HEK293T (cell line): ENCODE results near the gene FILIP1L.

ENCODE experiments used
- ARNT ChIP-seq: fragments of 450-650 bp; IDR thresholded peaks from 2 replicates; pipeline ENCODE4 v1.6.1; 2017; ENCODE audit warnings: mild to moderate bottlenecking
- BHLHE40 ChIP-seq: fragments of 450-650 bp; IDR thresholded peaks from 2 replicates; pipeline ENCODE4 v1.6.1; 2016; ENCODE audit warnings: mild to moderate bottlenecking, moderate library complexity, borderline replicate concordance
- ELF4 ChIP-seq: fragments of 450-650 bp; IDR thresholded peaks from 2 replicates; pipeline ENCODE4 v1.6.1; 2017; ENCODE audit warnings: antibody characterized with exemption
- FOXA1 ChIP-seq: fragments of 450-650 bp; IDR thresholded peaks from 2 replicates; pipeline ENCODE4 v1.6.1; 2016; ENCODE audit warnings: mild to moderate bottlenecking
- FOXK2 ChIP-seq: fragments of 450-650 bp; IDR thresholded peaks from 2 replicates; pipeline ENCODE4 v1.6.1; 2016; ENCODE audit warnings: mild to moderate bottlenecking
- FOXM1 ChIP-seq: fragments of 450-650 bp; IDR thresholded peaks from 2 replicates; pipeline ENCODE4 v1.6.1; 2017; ENCODE audit warnings: mild to moderate bottlenecking, borderline replicate concordance
- HDGF ChIP-seq: fragments of 450-650 bp; IDR thresholded peaks from 2 replicates; pipeline ENCODE4 v1.6.1; 2017; ENCODE audit warnings: antibody characterized with exemption, borderline replicate concordance
- LEF1 ChIP-seq: fragments of 450-650 bp; IDR thresholded peaks from 2 replicates; pipeline ENCODE4 v1.6.1; 2017; ENCODE audit warnings: mild to moderate bottlenecking, borderline replicate concordance
- NFRKB ChIP-seq: fragments of 450-650 bp; IDR thresholded peaks from 2 replicates; pipeline ENCODE4 v1.6.1; 2016; ENCODE audit warnings: mild to moderate bottlenecking, moderate library complexity
- SP1 ChIP-seq: fragments of 450-650 bp; IDR thresholded peaks from 2 replicates; pipeline ENCODE4 v1.6.1; 2017
- SUZ12 ChIP-seq: fragments of 450-650 bp; IDR thresholded peaks from 2 replicates; pipeline ENCODE4 v1.6.1; 2016; ENCODE audit warnings: mild to moderate bottlenecking
- TARDBP ChIP-seq: fragments of 450-650 bp; IDR thresholded peaks from 2 replicates; pipeline ENCODE4 v1.6.1; 2016
- ZNF384 ChIP-seq: fragments of 450-650 bp; IDR thresholded peaks from 2 replicates; pipeline ENCODE4 v1.6.1; 2016
- TF ChIP-seq, protein P1 (sequence below): fragments of 450-650 bp; IDR thresholded peaks from 2 replicates; pipeline ENCODE4 v1.6.1; 2016

DNA sequence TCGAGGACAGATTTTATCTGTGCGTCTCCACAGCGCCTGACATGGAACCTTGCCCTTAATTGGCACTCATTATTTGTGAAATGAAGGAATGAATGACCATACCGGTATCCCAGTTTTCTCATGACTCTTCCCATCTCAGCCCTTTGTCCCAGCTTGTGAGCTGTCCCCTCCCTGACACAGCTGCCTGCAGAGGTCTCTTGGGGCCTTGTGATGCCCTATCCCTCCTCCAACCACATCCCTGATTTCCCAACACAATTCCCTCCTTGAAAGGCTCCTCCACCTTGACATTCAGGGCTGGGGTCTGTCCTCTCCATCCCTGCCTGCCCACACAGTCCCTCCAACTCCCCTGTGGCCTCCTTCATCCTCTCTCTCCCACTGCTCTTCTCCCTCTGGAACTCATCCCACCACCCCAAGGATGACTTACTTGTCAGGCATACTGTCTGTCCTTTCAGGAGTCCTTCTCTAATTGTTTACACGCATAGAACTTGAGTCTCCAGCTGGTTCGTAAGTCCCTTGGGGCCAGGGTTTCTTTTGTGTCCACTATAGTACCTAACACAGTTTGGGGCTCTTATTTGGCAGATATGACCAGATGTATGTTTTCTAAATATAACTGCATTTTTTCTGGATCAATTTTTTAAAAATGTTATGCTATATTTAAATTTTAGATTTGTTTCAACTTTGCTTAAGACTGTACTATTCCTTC lies 35.6 kb upstream of the FILIP1L start:
- TF ChIP-seq, protein P1, sequence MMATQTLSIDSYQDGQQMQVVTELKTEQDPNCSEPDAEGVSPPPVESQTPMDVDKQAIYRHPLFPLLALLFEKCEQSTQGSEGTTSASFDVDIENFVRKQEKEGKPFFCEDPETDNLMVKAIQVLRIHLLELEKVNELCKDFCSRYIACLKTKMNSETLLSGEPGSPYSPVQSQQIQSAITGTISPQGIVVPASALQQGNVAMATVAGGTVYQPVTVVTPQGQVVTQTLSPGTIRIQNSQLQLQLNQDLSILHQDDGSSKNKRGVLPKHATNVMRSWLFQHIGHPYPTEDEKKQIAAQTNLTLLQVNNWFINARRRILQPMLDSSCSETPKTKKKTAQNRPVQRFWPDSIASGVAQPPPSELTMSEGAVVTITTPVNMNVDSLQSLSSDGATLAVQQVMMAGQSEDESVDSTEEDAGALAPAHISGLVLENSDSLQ, result no peak
- TF ChIP-seq SUZ12 (no peak), FOXK2 (no peak), TARDBP (no peak), FOXM1 (no peak), FOXA1 (no peak), ZNF384 (no peak), SP1 (no peak), NFRKB (no peak), ARNT (no peak), LEF1 (no peak), ELF4 (no peak), BHLHE40 (no peak), HDGF (no peak)
